Loucy (cell line): ENCODE data around the gene TFEB.

Experiments
- H2AFZ ChIP-seq: fragments of 200-600 bp; sonication (generic); 2 replicates; pipeline ENCODE4 v1.6.0; 2016; ENCODE audit warnings: antibody characterized with exemption, mild to moderate bottlenecking, low read length, moderate library complexity
- H3F3A ChIP-seq: fragments of 200-600 bp; 2 replicates; pipeline ENCODE4 v1.6.0; 2016; ENCODE audit warnings: antibody characterized with exemption, low read depth, mild to moderate bottlenecking
- H3K27me3 ChIP-seq: fragments of 200-600 bp; sonication (generic); 2 replicates; pipeline ENCODE4 v1.6.1; 2014; ENCODE audit warnings: low read length, mild to moderate bottlenecking; ENCODE audit not compliant: insufficient read depth, poor library complexity, severe bottlenecking
- H3K36me3 ChIP-seq: fragments of 200-600 bp; sonication (generic); 2 replicates; pipeline ENCODE4 v1.6.1; 2016; ENCODE audit warnings: low read length; ENCODE audit not compliant: insufficient read depth
- H3K4me1 ChIP-seq: fragments of 200-600 bp; sonication (generic); 2 replicates; pipeline ENCODE4 v1.5.1; 2014; ENCODE audit warnings: low read length, mild to moderate bottlenecking; ENCODE audit not compliant: insufficient read depth, poor library complexity, severe bottlenecking
- H3K4me2 ChIP-seq: fragments of 200-600 bp; sonication (generic); 2 replicates; pipeline ENCODE4 v1.6.0; 2014; ENCODE audit warnings: antibody characterized with exemption, low read length, low read depth, mild to moderate bottlenecking; ENCODE audit not compliant: poor library complexity, severe bottlenecking
- H3K4me3 ChIP-seq: fragments of 200-600 bp; sonication (generic); 2 replicates; pipeline ENCODE4 v1.5.1; 2014; ENCODE audit warnings: low read length, mild to moderate bottlenecking, mixed read lengths; ENCODE audit not compliant: poor library complexity, severe bottlenecking
- H3K79me2 ChIP-seq: fragments of 200-600 bp; sonication (generic); 2 replicates; pipeline ENCODE4 v1.6.1; 2014; ENCODE audit warnings: low read length; ENCODE audit not compliant: insufficient read depth
- H3K9ac ChIP-seq: fragments of 200-600 bp; sonication (generic); 2 replicates; pipeline ENCODE4 v1.6.0; 2014; ENCODE audit warnings: mild to moderate bottlenecking, low read depth, low read length, moderate library complexity; ENCODE audit not compliant: poor library complexity, severe bottlenecking
- H3K9me2 ChIP-seq: fragments of 200-600 bp; sonication (generic); replicated peaks from 2 replicates; pipeline ENCODE4 v1.6.1; 2016; ENCODE audit warnings: low read depth, low read length, mixed read lengths
- H3K9me3 ChIP-seq: fragments of 200-600 bp; sonication (generic); 2 replicates; pipeline ENCODE4 v1.6.1; 2014; ENCODE audit warnings: mild to moderate bottlenecking, antibody characterized with exemption, low read length, low read depth; ENCODE audit not compliant: insufficient read depth
- H4K20me1 ChIP-seq: fragments of 200-600 bp; sonication (generic); 2 replicates; pipeline ENCODE4 v1.6.0; 2014; ENCODE audit warnings: antibody characterized with exemption, low read length, mild to moderate bottlenecking; ENCODE audit not compliant: insufficient read depth, poor library complexity, severe bottlenecking
- EZH2phosphoT487 ChIP-seq: fragments of 200-600 bp; IDR thresholded peaks from 2 replicates; pipeline ENCODE4 v1.6.1; 2018; ENCODE audit warnings: antibody characterized with exemption, mild to moderate bottlenecking, moderate library complexity, borderline replicate concordance
- TF ChIP-seq, protein P1 (sequence below): fragments of 200-600 bp; sonication (generic); conservative IDR thresholded peaks from 2 replicates; pipeline ENCODE4 v1.5.1; 2014; ENCODE audit warnings: mild to moderate bottlenecking, antibody characterized with exemption, low read length

Gene TFEB

DNA sequence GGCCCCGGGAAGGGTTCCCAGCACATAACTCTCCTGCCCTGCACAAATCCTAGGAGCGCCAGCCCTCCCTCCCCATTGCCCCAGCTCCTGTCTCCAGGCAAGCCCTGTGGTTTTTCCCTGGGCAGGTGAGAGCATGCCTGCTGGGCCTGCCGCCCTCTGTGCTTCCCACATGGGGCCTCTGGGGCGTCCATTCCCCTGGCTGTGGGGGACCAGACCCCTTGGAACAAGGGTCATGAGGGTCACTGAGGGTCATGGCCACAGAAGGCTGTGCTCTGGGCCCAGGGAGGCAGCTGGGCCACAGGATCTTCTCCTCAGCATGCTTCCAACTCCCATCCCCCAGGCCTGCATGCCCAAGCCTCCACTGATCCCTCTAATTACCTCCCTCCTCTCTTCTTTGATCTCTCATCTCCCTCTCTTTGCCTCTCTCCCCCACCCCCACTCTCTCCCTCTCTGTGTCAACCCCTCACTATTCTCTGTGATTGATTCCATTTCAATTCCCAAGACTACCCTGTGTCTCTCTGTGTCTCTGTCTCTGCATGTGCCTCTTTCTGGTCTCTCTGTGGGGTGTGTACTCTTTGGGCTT lies 91.0 kb downstream of the TFEB start:
- Histone ChIP-seq H3K27me3 (no peaks in the 10 kb centered on the region), H2AFZ (no peak overlapping the region), H3K4me1 (peaks cover 62% of the 10 kb centered on the region), H3K9ac (peak overlapping the region; percentile 61), H3K4me2 (peak overlapping the region; percentile 92), H3K79me2 (peaks cover 79% of the 10 kb centered on the region), H3F3A (no peaks in the 10 kb centered on the region), H3K9me3 (no peaks in the 10 kb centered on the region), H4K20me1 (peaks cover 13% of the 10 kb centered on the region), H3K36me3 (peaks cover 28% of the 10 kb centered on the region; the same call in 1 of the 2 replicates), H3K9me2 (no peaks in the 10 kb centered on the region), H3K4me3 (peak overlapping the region; percentile 92)
- TF ChIP-seq EZH2phosphoT487 = no peak
- TF ChIP-seq, protein P1, sequence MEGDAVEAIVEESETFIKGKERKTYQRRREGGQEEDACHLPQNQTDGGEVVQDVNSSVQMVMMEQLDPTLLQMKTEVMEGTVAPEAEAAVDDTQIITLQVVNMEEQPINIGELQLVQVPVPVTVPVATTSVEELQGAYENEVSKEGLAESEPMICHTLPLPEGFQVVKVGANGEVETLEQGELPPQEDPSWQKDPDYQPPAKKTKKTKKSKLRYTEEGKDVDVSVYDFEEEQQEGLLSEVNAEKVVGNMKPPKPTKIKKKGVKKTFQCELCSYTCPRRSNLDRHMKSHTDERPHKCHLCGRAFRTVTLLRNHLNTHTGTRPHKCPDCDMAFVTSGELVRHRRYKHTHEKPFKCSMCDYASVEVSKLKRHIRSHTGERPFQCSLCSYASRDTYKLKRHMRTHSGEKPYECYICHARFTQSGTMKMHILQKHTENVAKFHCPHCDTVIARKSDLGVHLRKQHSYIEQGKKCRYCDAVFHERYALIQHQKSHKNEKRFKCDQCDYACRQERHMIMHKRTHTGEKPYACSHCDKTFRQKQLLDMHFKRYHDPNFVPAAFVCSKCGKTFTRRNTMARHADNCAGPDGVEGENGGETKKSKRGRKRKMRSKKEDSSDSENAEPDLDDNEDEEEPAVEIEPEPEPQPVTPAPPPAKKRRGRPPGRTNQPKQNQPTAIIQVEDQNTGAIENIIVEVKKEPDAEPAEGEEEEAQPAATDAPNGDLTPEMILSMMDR = no peak

DNA sequence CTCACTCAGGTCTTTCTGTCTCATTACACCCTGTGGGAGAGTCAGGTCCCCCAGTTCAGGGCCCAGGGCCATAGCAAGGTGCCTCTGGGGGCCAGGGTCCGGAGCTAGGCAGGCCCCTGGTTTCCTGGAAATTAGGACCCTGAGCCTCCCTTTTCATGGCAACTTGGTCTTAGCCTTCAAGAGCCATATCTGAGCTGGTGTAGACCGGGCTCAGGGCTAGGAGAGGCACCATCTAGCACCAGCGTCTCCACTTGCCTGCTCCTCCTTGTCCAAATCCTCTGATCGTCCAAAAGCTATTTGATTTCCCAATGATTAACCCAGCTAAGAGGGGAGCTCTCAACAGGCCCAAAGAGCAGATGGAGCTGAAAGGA lies 91.5 kb downstream of the TFEB start:
- no peaks in the 10 kb centered on the region for H3K9me3 ChIP-seq
- H3K27me3 ChIP-seq = no peaks in the 10 kb centered on the region
- H3K9me2 ChIP-seq = no peaks in the 10 kb centered on the region
- H3K36me3 ChIP-seq = peaks cover 23% of the 10 kb centered on the region; the same call in 1 of the 2 replicates
- peak overlapping the region; percentile 61 for H3K9ac ChIP-seq
- TF ChIP-seq, protein P1 = no peak
- TF ChIP-seq EZH2phosphoT487 = no peak
- peaks cover 67% of the 10 kb centered on the region for H3K4me1 ChIP-seq
- H4K20me1 ChIP-seq = peaks cover 18% of the 10 kb centered on the region
- peaks cover 83% of the 10 kb centered on the region for H3K79me2 ChIP-seq
- H3K4me3 ChIP-seq = peak overlapping the region; percentile 92
- H3K4me2 ChIP-seq = peak overlapping the region; percentile 92
- no peaks in the 10 kb centered on the region for H3F3A ChIP-seq
- no peak overlapping the region for H2AFZ ChIP-seq

DNA sequence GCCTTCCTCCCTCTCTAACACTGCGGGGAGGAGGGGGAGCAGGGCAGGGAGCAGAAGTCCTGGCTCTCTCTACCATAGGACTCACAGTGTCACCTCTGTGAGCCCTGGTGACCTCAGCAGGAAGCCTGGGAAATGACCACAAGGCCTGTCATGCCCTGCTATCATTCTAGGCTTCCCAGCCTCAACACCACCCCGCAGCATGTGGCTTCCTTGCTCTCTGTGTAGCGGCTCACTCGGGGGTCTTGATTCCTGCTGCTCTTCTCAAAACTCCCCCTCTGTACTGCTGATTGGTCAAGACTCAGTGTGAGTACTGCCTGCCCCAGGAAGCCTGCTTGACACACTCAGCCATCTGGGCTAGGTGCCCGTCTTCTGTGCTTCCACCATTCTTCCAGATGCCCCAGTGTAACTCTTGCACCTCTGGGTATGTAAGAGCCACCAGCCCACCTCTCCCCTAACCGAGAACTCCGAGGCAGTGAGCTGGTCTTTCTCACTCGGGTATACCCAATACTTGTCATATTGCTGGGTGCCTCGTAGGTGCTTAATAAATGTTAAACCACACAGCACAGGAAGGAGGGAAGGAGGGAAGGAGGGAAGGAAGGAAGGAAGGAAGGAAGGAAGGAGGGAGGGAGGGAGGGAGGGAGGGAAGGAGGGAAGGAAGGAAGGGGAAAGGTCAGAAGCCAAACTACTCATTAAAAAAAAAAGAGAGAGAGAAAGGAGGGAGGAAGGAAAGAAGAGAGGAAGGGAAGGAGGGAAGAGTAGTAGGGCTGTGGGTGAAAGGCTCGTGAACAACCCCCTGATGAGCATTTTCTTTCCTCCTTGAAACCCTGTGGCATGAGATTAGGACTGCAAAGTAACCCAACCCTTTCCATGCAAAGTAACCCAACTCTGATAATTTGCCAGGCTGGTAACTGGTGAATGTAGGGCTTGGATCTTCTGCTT lies 92.2 kb downstream of the TFEB start:
- H3K4me3 ChIP-seq = peak overlapping the region; percentile 92
- H3K79me2 ChIP-seq = peaks cover 87% of the 10 kb centered on the region
- peaks cover 67% of the 10 kb centered on the region for H3K4me1 ChIP-seq
- H4K20me1 ChIP-seq = peaks cover 18% of the 10 kb centered on the region
- H3K9me2 ChIP-seq = no peaks in the 10 kb centered on the region
- H3K27me3 ChIP-seq = no peaks in the 10 kb centered on the region
- peaks cover 16% of the 10 kb centered on the region; the same call in 1 of the 2 replicates for H3K36me3 ChIP-seq
- H3K4me2 ChIP-seq = peak overlapping the region; percentile 92
- no peaks in the 10 kb centered on the region for H3F3A ChIP-seq
- H3K9ac ChIP-seq = peak overlapping the region; percentile 61
- H3K9me3 ChIP-seq = no peaks in the 10 kb centered on the region
- no peak overlapping the region for H2AFZ ChIP-seq
- TF ChIP-seq EZH2phosphoT487 = no peak
- TF ChIP-seq, protein P1 = no peak
